BLaER1 treated with 17β-estradiol and CSF1 and Interleukin-3, amounts not matched to agents 10 nM and 100 nM (cell line): ENCODE measurements around the gene ACER2.
"Not testable (repeated sequence)": the region's sequence is repeated elsewhere in the genome, so short reads cannot be mapped to it uniquely, and the experiment has no call there.

Experiments
- H3K27ac ChIP-seq, 11 experiments: shearing (Covaris generic); formaldehyde crosslinking; 2 replicates each; pipeline ENCODE4 v1.8.1; 2022
- H3K27me3 ChIP-seq, 11 experiments: shearing (Covaris generic); formaldehyde crosslinking; 2 replicates each; pipeline ENCODE4 v1.8.1; 2022
- H3K36me3 ChIP-seq, 11 experiments: shearing (Covaris generic); formaldehyde crosslinking; 2 replicates each; pipeline ENCODE4 v1.8.1; 2022
- H3K4me1 ChIP-seq, 10 experiments: shearing (Covaris generic); formaldehyde crosslinking; 2 replicates each; pipeline ENCODE4 v1.8.1; 2022
- H3K4me2 ChIP-seq, 11 experiments: shearing (Covaris generic); formaldehyde crosslinking; 2 replicates each; pipeline ENCODE4 v1.8.1; 2022
- H3K4me3 ChIP-seq, 10 experiments: shearing (Covaris generic); formaldehyde crosslinking; 2 replicates each; pipeline ENCODE4 v1.8.1; 2022
- H3K9ac ChIP-seq, 11 experiments: shearing (Covaris generic); formaldehyde crosslinking; 2 replicates each; pipeline ENCODE4 v1.8.1; 2022
- H3K9me3 ChIP-seq, 11 experiments: shearing (Covaris generic); formaldehyde crosslinking; replicated peaks in 1 of 11; 2 replicates each; pipeline ENCODE4 v1.8.1; 2022
- H4K20me1 ChIP-seq, 11 experiments: shearing (Covaris generic); formaldehyde crosslinking; 2 replicates each; pipeline ENCODE4 v1.8.1; 2022
- Cebpa-rat ChIP-seq, 11 experiments: shearing (Covaris generic); IDR thresholded peaks; 2 replicates each; pipeline ENCODE4 v1.8.1; 2022

ACER2 gene

DNA sequence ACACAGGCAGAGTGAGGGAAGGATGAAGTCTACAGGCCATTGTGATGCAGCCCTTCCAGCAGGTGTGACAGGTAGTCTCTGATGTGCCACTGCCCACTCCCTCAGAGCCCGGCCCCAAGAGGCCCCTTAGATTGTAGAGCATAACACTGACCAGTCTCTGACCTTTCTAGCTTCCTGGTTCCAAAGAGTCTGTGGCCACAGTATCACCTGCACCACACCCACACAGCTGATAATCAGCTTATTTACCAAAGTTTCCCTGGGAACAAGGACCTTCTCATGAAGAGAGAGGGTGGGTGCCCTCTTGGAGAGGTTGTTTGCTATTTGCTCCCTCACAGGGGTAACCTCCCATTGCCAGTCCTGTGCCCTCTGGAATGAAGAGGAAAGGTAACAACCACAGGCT, 11.0 kb upstream of the ACER2 start:
- peaks cover 17 to 24% (median 20%) of the 10 kb centered on the region in 11 experiments for H3K9me3 ChIP-seq
- H3K9ac ChIP-seq = no peak overlapping the region

DNA sequence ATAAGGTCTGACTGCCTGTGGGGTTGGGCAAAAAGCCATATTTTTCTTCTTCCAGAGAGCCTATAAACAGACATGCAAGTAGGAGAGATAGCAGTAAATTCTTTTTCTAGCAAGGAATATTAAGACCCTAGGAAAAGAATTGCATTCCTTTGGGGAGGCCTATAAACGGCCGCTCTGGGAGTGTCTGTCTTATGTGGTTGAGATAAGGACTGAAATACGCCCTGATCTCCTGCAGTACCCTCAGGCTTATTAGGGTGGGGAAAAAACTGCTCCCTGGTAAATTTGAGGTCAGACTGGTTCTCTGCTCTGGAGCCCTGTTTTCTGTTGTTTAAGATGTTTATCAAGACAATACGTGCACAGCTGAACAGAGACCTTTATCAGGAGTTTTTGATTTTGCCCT, 5.6 kb upstream of the ACER2 start:
- H3K4me1 ChIP-seq, H3K4me2 ChIP-seq, H3K9ac ChIP-seq, H3K27me3 ChIP-seq, H4K20me1 ChIP-seq, H3K4me3 ChIP-seq, H3K36me3 ChIP-seq, H3K27ac ChIP-seq: not testable (repeated sequence)
- H3K9me3 ChIP-seq = peaks cover 32 to 40% (median 37%) of the 10 kb centered on the region in 11 experiments

More for the DNA sequence above, 11.0 kb upstream of the ACER2 start:
- no peak overlapping the region for H3K27ac ChIP-seq
- H3K27me3 ChIP-seq = no peaks in the 10 kb centered on the region
- H3K4me2 ChIP-seq = no peak overlapping the region
- no peaks in the 10 kb centered on the region for H4K20me1 ChIP-seq
- H3K36me3 ChIP-seq = no peaks in the 10 kb centered on the region
- peaks cover 0 to 8% (median 3%) of the 10 kb centered on the region in 10 experiments; a peak in 7 of 20 replicates for H3K4me1 ChIP-seq
- H3K4me3 ChIP-seq = no peak overlapping the region
- TF ChIP-seq Cebpa-rat (IDR thresholded peaks at IDR 0.05) = no peak

DNA sequence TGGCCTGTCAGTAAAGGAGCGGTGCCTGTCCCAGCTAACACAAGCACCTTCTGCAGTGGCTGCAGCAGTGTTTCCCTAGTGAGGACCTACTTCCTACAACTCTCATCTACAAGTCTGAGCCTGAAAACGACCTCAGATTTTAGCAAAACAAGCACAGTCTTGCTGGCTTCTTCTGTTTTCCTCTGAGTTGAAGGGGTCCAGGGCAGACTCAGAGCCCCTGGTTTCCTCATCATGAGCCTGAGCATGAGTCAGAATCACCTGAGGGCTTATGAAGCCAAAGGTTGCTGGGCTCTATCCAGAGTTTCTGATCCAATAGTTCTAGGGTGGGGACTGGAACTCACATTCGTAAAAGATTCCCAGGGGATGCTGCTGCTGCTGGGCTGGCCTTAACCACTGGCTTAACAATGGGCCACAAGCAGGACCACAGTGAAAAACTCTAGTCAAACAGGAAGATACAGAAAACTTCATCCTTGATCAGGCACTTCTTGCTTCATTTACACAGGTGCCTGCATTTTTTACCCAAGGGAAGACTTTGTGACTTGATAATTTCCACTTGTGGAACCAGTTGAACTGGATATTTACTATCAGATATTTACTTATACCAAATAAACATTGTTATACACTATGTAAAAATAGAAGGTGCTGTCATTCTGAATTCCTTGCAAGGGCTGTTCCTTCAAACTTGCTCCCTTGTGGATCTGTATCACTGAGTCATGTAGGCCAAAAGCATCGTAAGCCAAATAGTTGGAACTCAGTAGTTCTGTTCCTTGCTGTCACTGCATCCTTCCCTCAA, 4.3 kb upstream of the ACER2 start:
- no peaks in the 10 kb centered on the region for H4K20me1 ChIP-seq
- no peak overlapping the region for H3K4me3 ChIP-seq
- no peaks in the 10 kb centered on the region for H3K27me3 ChIP-seq
- H3K4me1 ChIP-seq = peaks cover 6 to 17% (median 14%) of the 10 kb centered on the region in 10 experiments; a peak in 17 of 20 replicates
- H3K4me2 ChIP-seq = no peak overlapping the region
- H3K9ac ChIP-seq = no peak overlapping the region
- H3K27ac ChIP-seq = no peak overlapping the region
- no peak for TF ChIP-seq Cebpa-rat (IDR thresholded peaks at IDR 0.05)
- peaks cover 32 to 40% (median 37%) of the 10 kb centered on the region in 11 experiments for H3K9me3 ChIP-seq
- H3K36me3 ChIP-seq = no peaks in the 10 kb centered on the region

DNA sequence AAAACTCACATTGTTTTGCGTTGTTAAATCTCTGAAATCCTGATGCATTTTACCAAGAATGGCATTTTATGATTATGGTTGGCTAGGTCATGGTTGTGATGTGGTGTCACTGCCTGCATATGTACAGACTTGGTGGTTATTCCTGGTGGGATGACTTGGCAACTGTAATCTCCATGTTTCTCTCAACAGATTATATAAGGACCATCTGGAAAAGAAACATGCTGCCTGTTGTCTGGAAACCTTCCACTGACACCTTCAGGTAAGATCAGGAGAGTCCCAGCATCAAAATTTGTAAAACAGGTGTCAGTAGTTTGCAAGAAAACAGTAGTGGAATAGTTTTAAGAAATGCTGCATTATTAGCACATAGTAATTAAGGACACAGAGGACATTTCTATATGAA, 3.0 kb upstream of the ACER2 start:
- Histone ChIP-seq H3K36me3 (no peaks in the 10 kb centered on the region), H3K27ac (no peak overlapping the region), H3K9me3 (peaks cover 32 to 40% (median 37%) of the 10 kb centered on the region in 11 experiments), H3K4me1 (peaks cover 14 to 29% (median 25%) of the 10 kb centered on the region in 10 experiments), H3K4me2 (no peak overlapping the region), H3K27me3 (no peaks in the 10 kb centered on the region), H4K20me1 (no peaks in the 10 kb centered on the region; a peak in 1 of 22 replicates), H3K4me3 (no peak overlapping the region), H3K9ac (no peak overlapping the region)
- no peak for TF ChIP-seq Cebpa-rat (IDR thresholded peaks at IDR 0.05)

DNA sequence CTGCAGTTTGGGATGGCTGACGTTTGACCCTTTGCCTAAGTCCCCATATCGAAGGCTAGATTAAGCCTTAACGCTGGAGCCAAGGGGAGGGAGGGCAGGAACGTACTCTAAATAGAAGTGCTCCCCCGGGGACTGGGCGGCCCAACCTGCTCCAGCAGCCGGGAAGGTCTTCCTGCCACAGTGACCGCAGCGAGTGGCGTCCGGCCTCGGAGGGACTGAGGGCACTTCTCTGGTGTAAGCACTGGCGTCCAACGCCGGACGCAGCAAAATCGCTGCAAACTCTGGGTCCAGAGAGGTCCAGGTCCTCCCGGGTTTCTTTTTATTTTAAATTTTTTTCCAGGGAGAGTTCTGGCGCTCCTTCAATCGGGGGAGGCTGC, 505 bp upstream of the ACER2 start:
- TF ChIP-seq Cebpa-rat (IDR thresholded peaks at IDR 0.05) = no peak
- H3K4me3 ChIP-seq = peak overlapping the region; percentile 73 to 83 (median 80)
- H3K9ac ChIP-seq = peak overlapping the region; percentile 25 to 84 (median 78); a peak in 17 of 22 replicates
- H3K36me3 ChIP-seq = 0 out of 22 replicates have a peak, but pooled peaks cover 0 to 3% (median 0%) of the 10 kb centered on the region in 11 experiments
- no peaks in the 10 kb centered on the region; a peak in 1 of 22 replicates for H4K20me1 ChIP-seq
- peak overlapping the region in 2 of 11 experiments; percentile 67 to 78; a peak in 2 of 22 replicates for H3K27ac ChIP-seq
- H3K4me1 ChIP-seq = peaks cover 14 to 29% (median 25%) of the 10 kb centered on the region in 10 experiments
- peaks cover 11 to 18% (median 13%) of the 10 kb centered on the region in 11 experiments for H3K9me3 ChIP-seq
- peak overlapping the region; percentile 90 to 99 (median 98) for H3K4me2 ChIP-seq
- no peaks in the 10 kb centered on the region for H3K27me3 ChIP-seq

DNA sequence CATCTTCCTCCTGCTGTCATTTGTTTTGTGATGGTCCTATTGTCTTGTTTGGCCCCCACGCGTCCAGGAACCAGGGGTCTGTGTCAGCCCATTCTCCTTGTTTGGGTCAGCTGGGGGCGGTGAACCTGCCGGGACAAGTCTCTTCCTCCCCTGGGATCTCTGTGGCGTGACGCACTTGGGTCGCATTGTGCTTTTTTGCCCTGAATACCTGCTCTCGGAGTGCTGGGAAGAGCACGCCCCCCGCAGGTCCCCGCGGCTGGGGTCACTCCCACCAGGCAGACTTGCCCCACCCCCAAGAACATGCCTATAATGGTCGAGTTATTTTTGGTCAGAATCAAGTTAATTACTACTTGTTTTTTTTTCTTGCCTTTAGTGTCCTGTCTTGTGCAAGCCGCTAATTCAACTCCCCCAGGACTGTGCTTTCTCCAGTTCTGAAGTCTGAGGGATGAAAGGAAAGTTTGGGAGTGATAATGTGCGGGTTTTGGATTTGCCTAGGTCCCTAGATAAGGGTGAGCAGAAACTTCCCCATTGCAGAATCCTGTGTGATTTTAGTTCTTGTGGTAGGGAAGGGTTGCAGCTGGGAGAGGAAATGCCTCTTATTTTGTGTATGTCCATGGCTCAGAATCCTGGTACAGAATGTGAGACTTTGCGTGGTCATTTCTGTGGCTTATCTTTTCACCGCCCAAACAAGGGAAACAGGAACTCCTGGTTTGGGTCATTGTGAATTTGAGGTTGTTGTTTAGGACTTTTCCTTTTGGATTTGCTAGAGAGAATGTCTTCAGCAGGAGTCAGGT, 789 bp downstream of the ACER2 start:
- H3K27ac ChIP-seq = peak overlapping the region in 10 of 11 experiments; percentile 40 to 80 (median 70); a peak in 18 of 22 replicates
- TF ChIP-seq Cebpa-rat (IDR thresholded peaks at IDR 0.05) = no peak
- H3K4me3 ChIP-seq = peak overlapping the region; percentile 73 to 83 (median 80)
- H3K9ac ChIP-seq = peak overlapping the region; percentile 71 to 84 (median 80)
- peaks cover 14 to 29% (median 25%) of the 10 kb centered on the region in 10 experiments for H3K4me1 ChIP-seq
- no peaks in the 10 kb centered on the region for H3K27me3 ChIP-seq
- peaks cover 0 to 5% (median 0%) of the 10 kb centered on the region in 11 experiments; a peak in 6 of 22 replicates for H3K9me3 ChIP-seq
- no peaks in the 10 kb centered on the region; a peak in 1 of 22 replicates for H4K20me1 ChIP-seq
- H3K36me3 ChIP-seq = 0 out of 22 replicates have a peak, but pooled peaks cover 0 to 3% (median 0%) of the 10 kb centered on the region in 11 experiments
- peak overlapping the region; percentile 90 to 99 (median 98) for H3K4me2 ChIP-seq

DNA sequence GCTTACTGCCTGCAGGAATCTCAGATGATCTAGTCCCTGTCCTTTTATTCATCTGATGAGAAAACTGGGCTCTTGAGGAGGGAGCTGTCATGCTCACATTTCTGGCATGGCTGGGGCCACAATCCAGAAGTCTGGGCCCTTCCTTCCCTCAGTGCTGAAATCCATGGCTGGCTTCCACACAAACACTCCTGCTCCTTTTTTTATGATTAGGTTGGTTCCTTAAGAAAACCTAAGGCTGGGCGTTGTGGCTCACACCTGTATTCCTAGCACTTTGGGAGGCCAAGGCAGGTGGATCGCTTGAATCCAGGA, 1.3 kb downstream of the ACER2 start:
- H3K9ac ChIP-seq = no peak overlapping the region
- no peaks in the 10 kb centered on the region; a peak in 1 of 22 replicates for H4K20me1 ChIP-seq
- peak overlapping the region; percentile 90 to 99 (median 98) for H3K4me2 ChIP-seq
- no peaks in the 10 kb centered on the region for H3K27me3 ChIP-seq
- H3K4me1 ChIP-seq = peaks cover 14 to 29% (median 25%) of the 10 kb centered on the region in 10 experiments
- peak overlapping the region in 9 of 10 experiments; percentile 73 to 83 (median 79); a peak in 7 of 20 replicates for H3K4me3 ChIP-seq
- TF ChIP-seq Cebpa-rat (IDR thresholded peaks at IDR 0.05) = no peak
- no peak overlapping the region for H3K27ac ChIP-seq
- H3K9me3 ChIP-seq = peaks cover 0 to 4% (median 0%) of the 10 kb centered on the region in 11 experiments; a peak in 2 of 22 replicates
- H3K36me3 ChIP-seq = 0 out of 22 replicates have a peak, but pooled peaks cover 0 to 3% (median 0%) of the 10 kb centered on the region in 11 experiments

DNA sequence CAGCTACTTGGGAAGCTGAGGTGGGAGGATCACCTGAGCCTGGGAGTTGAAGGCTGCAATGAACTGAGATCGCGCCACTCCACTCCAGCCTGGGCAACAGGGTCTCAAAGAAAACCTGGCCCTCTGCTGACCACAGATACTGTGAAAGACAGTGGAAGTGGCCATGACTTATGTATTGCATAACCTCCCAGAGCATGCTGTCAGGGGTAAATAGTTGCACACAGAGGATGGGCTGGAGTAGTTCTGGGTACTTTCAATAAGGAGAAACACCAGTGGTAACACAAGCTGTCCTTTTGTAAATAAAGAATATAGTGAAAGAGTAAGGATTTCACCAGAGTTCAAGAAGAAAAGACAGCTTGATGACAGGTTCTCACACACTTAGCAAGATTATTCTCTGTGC, 1.8 kb downstream of the ACER2 start:
- H3K9me3 ChIP-seq = peaks cover 0 to 4% (median 0%) of the 10 kb centered on the region in 11 experiments; a peak in 2 of 22 replicates
- H4K20me1 ChIP-seq = no peaks in the 10 kb centered on the region; a peak in 1 of 22 replicates
- no peak overlapping the region for H3K9ac ChIP-seq
- no peak overlapping the region for H3K4me3 ChIP-seq
- 0 out of 22 replicates have a peak, but pooled peaks of 1 of the 11 experiments have one; percentile 14 for TF ChIP-seq Cebpa-rat (IDR thresholded peaks at IDR 0.05)
- peak overlapping the region; percentile 90 to 99 (median 98); a peak in 20 of 22 replicates for H3K4me2 ChIP-seq
- H3K27me3 ChIP-seq = no peaks in the 10 kb centered on the region
- peaks cover 14 to 29% (median 25%) of the 10 kb centered on the region in 10 experiments for H3K4me1 ChIP-seq
- 0 out of 22 replicates have a peak, but pooled peaks cover 0 to 3% (median 0%) of the 10 kb centered on the region in 11 experiments for H3K36me3 ChIP-seq
- H3K27ac ChIP-seq = no peak overlapping the region
